ENCODE results near the gene ZNF789.
"Not testable (repeated sequence)": the region's sequence is repeated elsewhere in the genome, so short reads cannot be mapped to it uniquely, and the experiment has no call there.

ZNF789 gene

DNA sequence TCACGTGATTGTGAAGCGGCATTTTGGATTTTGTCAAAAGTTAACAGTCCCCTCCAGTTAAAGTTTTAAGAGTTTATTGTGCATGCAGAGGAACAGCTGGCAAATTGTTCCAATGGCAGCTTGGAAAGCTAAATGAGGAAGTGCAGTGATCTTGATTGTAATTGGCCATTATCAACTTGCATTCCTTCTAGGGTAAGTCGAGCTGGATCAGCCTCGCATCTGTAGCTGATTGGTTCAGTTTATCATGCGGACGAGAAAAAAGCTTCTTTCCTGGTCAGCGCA, 566 bp downstream of the ZNF789 start:
- no peak for FAIRE-seq
- no peak for TF ChIP-seq POLR2A (IDR thresholded peaks at IDR 0.05; ENCODE audit: low read depth, low read length)
- peak; percentile 46 for DNase-seq (ENCODE audit: insufficient read length, low spot score)

DNA sequence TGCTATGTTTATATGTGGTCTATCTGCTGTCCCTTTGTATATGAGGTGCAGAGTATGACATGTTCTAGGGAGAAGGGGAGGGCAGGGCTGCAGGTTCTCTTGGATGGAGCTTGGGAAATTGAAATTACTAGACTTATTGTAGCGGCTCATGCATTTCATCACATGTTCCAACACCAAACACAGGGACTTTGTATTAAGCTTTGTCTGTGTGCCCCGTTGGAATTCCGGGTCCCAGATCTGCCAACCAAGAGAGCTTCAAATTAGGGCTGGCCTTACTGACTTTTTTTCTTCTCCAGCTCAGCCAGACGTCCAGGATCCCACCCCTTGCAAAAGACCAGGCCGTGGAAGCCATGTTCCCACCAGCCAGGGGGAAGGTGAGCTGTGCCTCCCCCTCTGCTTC, 3.4 kb downstream of the ZNF789 start:
- no peak for FAIRE-seq
- no peak for DNase-seq (ENCODE audit: insufficient read length, low spot score)

DNA sequence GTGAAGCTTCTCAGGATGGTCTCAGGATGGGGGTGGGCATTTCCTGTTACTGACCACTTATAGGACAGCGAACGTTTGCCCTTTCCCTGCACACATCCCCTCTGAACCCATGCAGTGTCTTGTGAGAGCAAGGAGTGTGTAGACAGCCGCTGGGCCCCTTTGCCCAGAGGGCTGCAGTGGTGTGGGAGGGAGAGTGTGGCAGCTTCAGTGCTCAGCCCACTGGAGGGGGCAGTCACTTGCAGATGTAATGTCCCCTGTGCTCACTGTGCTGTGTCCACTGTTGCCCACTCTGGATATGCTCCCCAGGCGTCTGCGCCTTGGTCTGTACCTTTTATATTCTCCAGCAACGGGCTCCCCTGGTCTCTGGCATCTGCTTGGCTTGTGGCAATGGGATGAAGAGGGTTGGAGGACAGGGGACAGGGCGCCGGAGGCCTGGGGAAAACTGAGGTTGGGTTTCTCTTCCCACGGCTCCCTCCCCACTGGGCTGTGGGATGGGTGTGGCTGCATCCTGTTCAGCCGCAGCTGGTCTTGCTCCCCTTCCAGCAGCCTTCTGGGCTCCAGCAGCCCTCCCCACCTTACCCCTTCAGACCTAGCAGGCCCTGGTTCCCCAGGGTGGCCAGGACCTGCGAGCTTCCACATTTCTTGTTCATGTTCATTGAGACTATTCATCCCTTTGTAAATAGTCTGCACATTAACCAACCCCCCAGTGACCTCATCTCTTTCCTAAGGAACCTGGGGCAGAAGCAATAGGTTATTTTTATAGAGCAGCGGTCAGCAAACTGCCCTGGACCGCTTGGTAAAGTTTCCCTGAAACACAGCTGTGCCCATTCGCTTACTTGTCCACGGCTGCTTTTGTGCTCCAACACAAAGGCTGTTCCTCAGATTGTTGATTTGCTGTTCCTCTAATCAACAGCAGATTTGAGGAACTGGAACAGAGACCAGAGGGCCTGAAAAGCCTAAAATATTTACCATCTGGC, 6.1 kb downstream of the ZNF789 start:
- FAIRE-seq (no peak), DNase-seq (ENCODE audit: insufficient read length, low spot score) (no peak)
- no peak for TF ChIP-seq POLR2A (IDR thresholded peaks at IDR 0.05; ENCODE audit: low read depth, low read length)

More for the DNA sequence above, 3.4 kb downstream of the ZNF789 start:
- no peak for TF ChIP-seq POLR2A (IDR thresholded peaks at IDR 0.05; ENCODE audit: low read depth, low read length)

DNA sequence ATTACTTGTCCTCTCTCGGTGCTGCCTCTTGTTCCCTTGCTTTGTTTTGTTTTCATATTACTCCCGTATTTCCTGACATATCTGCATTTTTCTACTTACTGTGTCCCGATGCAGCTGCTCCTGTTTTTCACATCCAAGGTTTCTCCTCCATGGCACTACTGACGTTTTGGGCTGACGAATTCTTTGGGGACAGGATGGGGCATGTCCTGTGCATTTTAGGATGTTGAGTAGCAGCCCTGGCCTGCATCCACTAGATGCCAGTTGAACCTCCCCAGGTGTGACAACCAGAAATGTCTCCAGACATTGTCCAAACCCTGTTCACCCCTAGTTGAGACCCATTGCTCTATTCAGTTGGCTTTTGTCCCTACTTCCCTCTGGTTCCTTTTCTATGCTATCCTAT, 12.4 kb downstream of the ZNF789 start:
- TF ChIP-seq POLR2A (IDR thresholded peaks at IDR 0.05; ENCODE audit: low read depth, low read length) = no peak
- DNase-seq (ENCODE audit: insufficient read length, low spot score) (no peak), FAIRE-seq (no peak)

DNA sequence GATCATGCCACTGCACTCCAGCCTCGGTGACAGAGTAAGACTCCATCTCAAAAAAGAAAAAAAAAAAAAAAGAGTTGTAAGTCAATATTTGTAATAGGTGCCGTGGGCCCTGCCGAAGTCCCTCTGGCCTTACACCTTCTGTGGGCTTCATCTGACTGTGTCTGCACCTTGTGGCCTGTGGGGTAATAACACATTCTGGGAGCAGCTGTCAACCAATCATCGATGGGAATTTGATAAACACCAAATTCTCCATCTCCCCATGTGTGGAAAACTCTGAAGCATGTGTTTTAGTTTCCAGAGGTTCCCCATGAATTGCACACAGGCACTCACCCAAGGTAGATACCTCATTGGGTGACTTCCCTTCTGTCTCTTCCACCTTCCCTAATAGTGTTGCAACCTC, 16.5 kb downstream of the ZNF789 start:
- no peak for DNase-seq (ENCODE audit: insufficient read length, low spot score)
- TF ChIP-seq POLR2A (IDR thresholded peaks at IDR 0.05; ENCODE audit: low read depth, low read length) = no peak
- FAIRE-seq = no peak

DNA sequence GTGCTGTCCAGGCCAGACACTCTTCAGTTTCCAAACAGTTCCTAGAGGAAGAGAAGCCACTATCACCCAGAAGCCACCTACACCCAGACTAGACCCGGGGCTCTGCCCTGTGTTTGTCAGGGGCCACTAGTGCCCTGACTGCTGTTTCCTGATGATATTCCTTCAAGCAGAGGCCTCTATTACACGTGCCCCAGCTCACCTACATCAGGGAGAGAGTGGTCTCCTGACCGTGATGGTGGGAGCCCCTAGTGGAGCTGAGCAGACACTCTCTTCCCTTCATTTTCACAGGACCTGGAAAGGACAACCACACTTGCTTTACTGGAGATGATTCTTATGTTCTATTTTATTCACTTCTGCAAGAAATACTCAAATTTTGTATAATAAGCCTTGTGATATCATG, 18.2 kb downstream of the ZNF789 start:
- no peak for DNase-seq (ENCODE audit: insufficient read length, low spot score)
- FAIRE-seq = no peak

DNA sequence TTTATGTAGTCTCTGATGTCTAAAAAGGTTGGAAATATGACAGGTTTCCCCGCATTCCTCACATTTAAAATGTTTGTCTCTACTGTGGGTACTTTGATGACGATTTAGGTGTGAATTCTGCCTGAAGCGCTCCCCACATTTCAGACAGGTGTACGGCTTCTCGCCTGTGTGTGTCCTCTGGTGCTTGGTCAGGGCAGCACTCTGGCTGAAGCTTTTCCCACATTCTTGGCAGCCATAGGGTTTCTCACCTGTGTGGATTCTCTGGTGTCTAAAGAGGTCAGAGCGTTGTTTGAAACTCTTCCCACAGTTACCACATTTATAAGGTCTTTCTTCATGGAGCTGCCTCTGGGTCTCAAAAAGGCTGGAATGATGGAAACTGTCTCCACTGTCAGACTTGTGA, 21.1 kb downstream of the ZNF789 start:
- FAIRE-seq (no peak), DNase-seq (ENCODE audit: insufficient read length, low spot score) (no peak)
- TF ChIP-seq POLR2A (IDR thresholded peaks at IDR 0.05; ENCODE audit: low read depth, low read length) = no peak

More for the DNA sequence above, 18.2 kb downstream of the ZNF789 start:
- no peak for TF ChIP-seq POLR2A (IDR thresholded peaks at IDR 0.05; ENCODE audit: low read depth, low read length)

DNA sequence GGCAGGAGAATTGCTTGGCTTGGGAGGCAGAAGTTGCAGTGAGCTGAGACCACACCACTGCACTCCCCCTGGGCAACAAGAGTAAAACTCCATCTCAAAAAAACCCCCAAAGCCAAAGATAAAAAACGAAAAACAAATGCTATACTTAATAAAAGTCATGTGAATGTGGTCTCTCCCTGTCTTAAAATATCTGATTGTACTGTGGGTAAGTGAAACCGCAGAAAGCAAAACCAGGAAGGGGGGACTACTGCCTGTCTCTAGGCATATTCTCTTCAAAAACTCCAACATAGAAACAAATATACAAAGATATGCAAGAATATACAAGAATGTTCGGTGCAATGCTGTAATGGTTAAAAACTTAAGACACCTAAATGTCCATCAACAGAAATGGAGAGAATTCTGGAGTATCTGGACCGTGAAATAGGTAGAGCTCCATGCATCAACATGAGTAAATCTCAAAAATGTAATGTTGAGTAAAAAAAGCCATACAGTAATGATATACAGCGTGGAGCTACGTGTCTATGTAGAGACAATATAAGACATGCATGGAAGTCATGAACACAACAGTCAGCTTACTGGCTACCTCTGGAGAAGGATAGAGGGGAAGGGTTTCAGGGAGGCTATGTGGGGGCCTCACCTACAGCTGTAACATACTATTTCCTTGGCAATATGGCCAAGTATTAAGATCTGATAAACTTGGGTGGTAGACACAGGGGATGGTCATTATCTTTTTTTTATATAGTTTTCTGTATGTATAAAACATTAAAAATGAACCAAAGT, 25.3 kb downstream of the ZNF789 start:
- no peak for FAIRE-seq
- TF ChIP-seq POLR2A (IDR thresholded peaks at IDR 0.05; ENCODE audit: low read depth, low read length) = no peak

DNA sequence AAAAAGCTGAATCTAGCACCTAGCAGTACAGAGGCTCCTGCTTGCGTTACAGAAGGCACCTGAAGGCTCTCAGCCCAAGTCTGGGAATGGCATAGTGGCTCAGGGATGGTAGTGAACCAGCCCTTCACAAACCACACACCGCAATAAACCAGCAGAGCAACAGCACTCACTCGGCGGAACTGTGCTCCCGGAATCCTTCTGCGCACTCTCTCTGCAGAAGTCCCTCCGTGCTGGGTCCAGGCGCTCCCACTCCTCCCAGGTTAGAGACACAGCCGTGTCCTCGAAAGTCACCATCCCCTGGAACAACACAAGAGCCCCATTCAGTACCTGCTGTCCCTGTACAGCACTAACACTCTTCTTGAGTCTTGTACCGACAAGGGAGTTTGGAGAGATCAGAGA, 25.9 kb downstream of the ZNF789 start:
- TF ChIP-seq POLR2A (IDR thresholded peaks at IDR 0.05; ENCODE audit: low read depth, low read length) = no peak
- FAIRE-seq (no peak), DNase-seq (ENCODE audit: insufficient read length, low spot score) (no peak)

More for the DNA sequence above, 25.3 kb downstream of the ZNF789 start:
- DNase-seq (ENCODE audit: insufficient read length, low spot score) = no peak

DNA sequence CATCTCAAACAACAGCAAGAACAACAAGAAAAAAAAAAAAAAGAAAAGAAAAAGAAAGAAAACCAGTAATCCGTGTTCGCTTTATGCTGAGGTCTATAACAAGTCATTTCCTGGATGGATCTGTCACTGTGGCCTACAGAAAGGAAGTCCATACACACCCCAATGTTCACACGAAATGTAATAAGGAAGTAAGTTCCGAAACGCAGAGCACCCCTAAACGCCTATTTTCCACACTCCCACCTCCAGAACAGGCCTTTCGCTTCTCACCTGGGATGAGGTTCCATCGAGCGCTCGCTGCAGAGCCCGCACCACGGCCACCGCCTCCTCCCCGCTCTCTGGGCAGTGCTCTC, 26.7 kb downstream of the ZNF789 start:
- no peak for TF ChIP-seq POLR2A (IDR thresholded peaks at IDR 0.05; ENCODE audit: low read depth, low read length)
- no peak for DNase-seq (ENCODE audit: insufficient read length, low spot score)
- no peak for FAIRE-seq

DNA sequence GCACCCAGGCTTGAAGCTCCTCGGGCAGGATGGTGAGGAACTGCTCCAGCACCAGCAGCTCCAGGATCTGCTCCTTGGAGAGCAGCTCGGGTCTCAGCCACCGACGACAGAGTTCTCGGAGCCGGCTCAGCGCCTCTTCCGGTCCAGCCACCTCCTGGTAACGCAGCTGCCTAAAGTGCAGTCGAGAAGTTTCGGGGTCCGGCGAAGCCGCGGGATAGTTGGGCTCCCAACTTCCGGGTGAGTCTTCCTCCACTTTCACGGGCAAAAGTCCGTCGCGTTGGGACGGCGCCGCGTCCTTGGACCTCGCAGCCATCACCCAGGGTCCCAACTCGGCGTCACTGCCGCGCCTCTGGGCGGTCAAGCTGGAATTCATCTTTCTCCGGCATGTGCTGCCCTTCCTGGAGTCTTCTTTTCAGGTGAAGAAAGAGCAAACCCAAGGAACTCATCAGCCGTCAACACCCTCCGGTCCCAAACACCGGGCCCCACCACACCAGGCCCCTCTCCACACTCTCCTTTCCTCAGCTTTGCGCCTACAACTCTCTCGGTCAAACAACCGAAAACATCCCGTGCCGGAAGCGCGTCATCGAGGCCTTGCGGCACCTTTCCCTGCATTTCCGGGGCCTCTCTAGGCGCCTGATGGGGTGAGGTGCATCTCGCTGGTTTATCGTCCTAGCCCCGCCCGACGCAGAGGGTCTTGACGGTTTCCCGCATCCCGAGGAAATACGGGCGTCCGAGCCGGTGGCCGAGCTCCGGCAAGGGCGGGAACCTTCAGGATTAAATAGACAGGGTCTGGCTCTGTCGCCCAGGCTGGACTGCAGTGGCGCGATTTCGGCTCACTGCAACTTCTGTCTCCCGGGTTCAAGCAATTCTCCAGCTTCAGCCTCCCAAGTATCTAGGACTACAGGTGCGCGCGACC, 27.3 kb downstream of the ZNF789 start, which contains the start of gene ZNF394:
ZNF394 (minus strand) TSS at position 561 of the 916 bp plus-strand sequence; CDS start at position 373, 188 bp downstream.
- DNase-seq (ENCODE audit: insufficient read length, low spot score) (peak; percentile 81), FAIRE-seq (no peak)
- TF ChIP-seq POLR2A (IDR thresholded peaks at IDR 0.05; ENCODE audit: low read depth, low read length) = peak; percentile 68

DNA sequence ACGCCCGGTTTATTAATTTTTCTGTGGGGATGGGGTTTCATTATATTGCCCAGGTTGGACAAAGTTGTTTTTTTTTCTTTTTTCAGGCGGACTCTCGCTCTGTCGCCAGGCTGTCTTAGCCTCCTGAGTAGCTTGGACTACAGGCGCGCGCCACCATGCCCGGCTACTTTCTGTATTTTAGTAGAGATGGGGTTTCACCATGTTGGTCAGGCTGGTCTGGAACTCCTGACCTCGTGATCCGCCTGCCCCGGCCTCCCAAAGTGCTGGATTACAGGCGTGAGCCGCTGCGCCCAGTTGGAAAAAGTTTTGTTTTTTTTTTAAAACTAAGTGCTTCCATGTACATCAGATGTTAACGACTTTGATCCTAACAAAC, 27.9 kb downstream of the ZNF789 start:
- TF ChIP-seq POLR2A (IDR thresholded peaks at IDR 0.05; ENCODE audit: low read depth, low read length) = no peak

DNA sequence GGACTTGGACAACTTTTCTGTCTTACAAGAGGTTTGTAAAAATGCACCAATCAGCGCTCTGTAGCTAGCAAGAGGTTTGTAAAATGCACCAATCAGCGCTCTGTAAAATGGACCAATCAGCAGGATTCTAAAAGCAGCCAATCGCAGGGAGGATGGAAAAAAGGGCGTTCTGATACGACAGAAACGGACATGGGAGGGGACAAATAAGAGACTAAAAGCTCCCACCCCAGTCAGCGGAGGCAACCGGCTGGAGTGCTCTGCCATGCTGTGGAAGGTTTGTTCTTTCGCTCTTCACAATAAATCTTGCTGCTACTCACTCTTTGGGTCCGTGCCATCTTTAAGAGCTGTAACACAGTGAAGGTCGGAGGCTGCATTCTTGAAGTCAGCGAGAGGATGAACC, 28.5 kb downstream of the ZNF789 start:
- DNase-seq (ENCODE audit: insufficient read length, low spot score); FAIRE-seq: not testable (repeated sequence)

More for the DNA sequence above, 27.9 kb downstream of the ZNF789 start:
- FAIRE-seq (no peak), DNase-seq (ENCODE audit: insufficient read length, low spot score) (no peak)

DNA sequence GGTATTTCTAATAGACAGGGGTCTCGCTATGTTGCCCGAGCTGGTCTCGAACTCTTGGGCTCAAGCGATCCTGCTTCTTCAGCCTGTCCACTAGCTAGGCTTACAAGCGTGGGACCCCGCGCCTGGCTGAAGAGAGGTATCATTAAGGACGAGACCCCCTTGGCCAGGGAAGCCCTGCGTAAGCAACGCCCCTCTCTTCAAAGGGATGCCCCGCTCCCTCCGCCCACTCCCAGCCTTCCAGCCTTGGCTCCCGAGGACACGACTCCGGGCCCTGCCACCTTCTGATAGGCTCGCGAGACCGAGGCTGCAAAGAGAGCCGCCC, 31.6 kb downstream of the ZNF789 start:
- DNase-seq (ENCODE audit: insufficient read length, low spot score) = peak; percentile 96
- no peak for FAIRE-seq
- TF ChIP-seq POLR2A (IDR thresholded peaks at IDR 0.05; ENCODE audit: low read depth, low read length) = no peak
